ENCODE results near the gene DDX56.

DDX56 gene, protein sequence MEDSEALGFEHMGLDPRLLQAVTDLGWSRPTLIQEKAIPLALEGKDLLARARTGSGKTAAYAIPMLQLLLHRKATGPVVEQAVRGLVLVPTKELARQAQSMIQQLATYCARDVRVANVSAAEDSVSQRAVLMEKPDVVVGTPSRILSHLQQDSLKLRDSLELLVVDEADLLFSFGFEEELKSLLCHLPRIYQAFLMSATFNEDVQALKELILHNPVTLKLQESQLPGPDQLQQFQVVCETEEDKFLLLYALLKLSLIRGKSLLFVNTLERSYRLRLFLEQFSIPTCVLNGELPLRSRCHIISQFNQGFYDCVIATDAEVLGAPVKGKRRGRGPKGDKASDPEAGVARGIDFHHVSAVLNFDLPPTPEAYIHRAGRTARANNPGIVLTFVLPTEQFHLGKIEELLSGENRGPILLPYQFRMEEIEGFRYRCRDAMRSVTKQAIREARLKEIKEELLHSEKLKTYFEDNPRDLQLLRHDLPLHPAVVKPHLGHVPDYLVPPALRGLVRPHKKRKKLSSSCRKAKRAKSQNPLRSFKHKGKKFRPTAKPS

DNA sequence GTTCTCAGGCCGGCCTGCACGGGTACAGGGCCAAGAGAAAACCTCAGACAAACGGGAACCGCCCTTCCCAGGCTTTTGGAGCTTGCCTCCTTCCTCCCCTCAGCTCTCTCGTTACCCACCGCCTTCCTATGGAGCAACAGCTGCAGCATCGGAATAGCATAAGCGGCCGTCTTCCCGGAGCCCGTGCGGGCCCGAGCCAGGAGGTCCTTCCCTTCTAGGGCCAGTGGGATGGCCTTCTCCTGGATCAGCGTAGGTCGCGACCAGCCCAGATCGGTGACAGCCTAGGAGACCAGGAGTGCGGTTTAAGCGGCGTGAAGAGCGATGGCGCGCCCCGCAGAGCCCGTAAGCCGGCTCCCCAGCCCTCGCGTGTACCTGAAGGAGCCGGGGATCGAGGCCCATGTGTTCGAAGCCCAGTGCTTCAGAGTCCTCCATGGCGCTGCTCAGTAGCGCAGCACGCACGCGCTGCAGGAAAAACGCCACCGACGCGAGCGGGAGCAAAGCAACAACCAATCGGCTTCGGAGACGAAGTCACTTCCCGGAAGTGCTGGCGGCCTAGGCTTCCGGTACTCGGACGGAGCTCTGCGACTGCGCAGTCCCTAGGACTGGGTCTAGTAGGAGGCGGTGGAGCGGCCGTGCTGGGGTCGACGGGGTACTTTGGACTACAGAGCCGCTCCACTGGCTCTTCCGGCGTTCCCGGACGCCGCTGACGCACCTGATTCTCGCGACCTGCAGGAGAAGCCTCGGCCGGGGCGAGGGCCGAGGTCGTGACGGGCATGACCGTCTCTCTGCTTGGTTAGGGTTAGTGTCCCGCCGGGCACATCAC lies at the start of gene DDX56:
DDX56 (minus strand) TSS at position 445 of the 823 bp plus-strand sequence; CDS start at position 432, 13 bp downstream.
- DNase-seq (ENCODE audit: low read depth in 2 of 2, low spot score in 1 of 2), result peak; percentile 84 to 86

DNA sequence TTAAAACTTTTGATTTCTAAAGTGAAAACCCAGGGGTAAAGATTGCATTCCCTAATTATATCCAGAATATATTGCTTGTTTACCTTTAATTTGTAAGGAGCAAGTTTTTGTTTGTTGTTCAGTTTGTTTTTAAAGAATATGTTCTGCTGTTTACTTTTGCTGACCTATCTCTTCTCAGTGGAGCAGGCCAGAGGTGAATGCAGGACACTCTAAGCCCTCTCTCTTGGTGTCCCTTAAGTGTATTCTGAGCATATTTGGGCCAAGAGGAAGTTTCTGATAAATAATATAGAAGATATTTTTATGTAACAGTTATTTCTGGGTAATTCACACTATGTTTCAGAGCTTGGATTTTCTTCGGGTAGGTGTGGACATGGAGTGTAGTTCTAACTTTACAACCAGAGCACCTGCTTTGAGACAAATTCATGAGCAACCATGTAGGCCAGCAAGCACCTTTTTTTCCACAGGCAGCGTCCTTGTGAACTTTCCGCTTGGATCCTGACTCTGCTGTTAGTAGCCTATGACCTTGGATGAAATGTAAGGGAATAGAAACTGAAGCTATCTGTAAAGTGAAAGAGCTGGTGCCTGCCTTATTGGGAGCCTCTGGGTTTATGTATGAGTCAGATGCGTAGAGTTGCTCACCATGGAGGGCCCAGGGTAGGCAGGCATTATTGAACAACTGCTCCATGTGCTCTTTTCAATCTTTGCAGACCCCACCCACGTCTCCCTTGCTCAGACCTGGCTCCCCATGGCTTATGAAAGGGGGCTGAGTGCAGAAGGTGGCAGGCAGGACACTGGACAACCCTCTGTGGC lies 48.8 kb upstream of the DDX56 start:
- DNase-seq (ENCODE audit: low read depth in 2 of 2, low spot score in 1 of 2), result no peak

DNA sequence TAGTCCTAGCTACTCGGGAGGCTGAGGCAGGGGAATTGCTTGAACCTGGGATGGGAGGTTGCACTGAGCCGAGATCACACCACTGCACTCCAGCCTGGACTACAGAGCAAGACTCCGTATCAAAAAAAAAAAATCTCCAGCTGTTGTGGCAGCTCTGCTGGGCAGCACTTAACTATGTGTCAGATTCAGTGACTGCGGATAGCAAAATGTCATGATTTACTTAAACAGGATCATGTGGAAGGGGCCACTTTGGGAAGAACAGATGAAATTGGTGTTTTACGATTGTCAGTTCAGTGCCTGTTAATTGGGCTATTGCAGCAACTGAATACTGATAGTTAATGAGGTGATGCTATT lies 48.0 kb upstream of the DDX56 start:
- no peak for DNase-seq (ENCODE audit: low read depth in 2 of 2, low spot score in 1 of 2)

DNA sequence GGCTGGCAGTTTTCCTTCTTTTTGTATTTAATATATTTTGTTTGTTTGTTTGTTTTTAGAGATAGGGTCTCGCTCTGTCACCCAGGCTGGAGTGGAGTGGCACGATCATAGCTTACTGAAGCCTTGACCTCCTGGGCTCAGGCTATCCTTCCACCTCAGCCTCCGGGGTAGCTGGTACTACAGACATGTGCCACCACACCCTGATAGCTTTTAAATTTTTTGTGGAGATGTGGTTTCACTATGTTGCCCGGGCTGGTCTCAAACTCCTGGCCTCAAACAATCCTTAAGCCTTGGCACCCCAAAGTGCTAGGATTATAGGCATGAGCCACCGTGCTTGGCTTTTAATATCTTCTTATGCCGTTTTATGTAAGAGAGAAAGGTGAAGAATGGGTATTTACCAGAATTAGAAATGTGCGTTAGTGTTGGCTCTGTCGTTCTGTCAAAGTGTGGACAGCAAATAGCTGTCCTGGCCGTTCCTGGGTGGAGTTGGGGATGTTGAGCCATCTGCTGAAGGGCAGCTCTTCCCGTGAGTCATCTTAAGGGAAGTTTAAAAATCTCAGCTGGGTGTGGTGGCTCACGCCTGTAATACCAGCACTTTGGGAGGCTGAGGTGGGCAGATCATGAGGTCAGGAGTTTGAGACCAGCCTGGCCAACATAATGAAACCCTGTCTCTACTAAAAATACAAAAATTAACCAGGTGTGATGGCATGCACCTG lies 47.5 kb upstream of the DDX56 start:
- DNase-seq (ENCODE audit: low read depth in 2 of 2, low spot score in 1 of 2), result no peak

DNA sequence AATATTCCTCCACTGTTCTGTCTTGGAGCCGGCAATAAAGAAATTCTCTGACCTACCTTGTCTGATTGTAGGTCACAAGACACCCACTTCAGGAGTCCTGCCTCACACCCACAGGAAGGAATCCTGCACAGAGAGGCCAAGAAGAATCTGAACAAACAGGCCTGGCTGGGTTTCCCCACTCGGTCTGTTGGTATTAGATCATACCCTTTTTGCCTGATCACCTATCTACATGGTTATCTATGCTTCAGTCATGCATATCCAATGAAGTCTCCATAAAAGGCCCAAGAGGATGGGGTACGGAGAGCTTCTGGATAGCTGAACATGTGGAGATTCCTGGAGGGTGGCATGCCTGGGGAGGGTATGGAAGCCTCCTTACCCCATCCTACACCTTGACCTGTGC lies 45.0 kb upstream of the DDX56 start:
- DNase-seq (ENCODE audit: low read depth in 2 of 2, low spot score in 1 of 2), result no peak

DNA sequence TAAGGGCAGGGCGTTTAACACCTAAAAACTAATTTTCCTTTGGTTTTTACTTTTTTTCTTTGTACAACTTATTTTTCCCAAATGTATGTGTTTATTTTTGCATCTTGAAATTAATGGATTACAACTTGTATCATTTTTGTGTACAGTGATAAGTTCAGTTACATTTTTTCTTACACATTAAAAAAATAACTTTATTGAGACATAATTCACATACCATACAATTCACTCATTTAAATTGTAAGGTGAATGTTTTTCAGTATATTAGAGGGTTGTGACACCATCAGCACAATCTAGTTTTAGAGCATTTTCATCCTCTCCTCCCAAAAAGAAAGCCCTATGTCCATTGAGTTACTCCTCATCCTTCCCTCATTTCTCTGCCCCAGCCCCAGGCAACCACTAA lies 44.3 kb upstream of the DDX56 start:
- DNase-seq (ENCODE audit: low read depth in 2 of 2, low spot score in 1 of 2), result no peak

DNA sequence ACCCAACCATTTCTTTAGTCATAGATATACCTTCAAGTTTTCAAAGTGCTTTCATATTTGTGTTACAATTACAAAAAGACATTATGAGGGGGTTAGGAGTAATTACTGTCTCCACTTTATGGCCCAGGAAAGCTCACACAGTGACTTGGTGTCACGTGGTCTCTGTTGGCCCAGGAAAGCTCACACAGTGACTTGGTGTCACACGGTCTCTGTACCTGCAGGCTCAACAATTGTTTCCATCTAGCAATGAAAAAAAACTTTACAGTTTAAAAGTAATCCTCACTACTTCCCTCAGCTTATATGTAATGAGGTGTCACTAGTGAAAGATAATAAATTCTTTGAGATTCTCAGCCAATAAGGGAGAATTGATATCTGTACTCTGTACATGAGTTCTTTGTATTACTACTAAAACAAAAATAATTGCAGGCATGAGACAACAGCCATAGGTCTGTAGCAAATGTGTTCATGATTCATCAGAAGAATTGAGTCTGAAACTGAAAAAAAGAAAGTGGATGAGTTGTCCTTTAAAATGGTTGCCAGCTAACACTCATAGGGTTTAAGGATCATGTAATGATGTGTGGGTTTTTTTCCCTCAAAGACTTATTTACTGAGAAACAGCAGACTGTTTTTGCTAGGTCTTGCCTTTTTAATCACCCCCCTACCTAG lies 43.6 kb upstream of the DDX56 start:
- DNase-seq (ENCODE audit: low read depth in 2 of 2, low spot score in 1 of 2), result no peak

DNA sequence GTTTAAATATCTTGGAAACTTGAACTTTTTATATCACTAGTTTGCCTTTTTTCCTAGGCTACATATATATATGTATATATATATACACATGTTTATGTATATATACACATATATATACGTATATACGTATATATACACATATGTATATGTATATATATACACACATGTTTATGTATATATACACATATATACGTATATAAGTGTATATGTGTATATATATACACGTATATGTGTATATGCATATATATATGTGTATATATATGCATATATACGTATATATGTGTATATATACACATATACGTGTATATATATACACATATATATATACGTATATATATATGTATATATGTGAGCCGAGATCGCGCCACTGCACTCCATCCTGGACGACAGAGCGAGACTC lies 42.8 kb upstream of the DDX56 start:
- no peak for DNase-seq (ENCODE audit: low read depth in 2 of 2, low spot score in 1 of 2)

DNA sequence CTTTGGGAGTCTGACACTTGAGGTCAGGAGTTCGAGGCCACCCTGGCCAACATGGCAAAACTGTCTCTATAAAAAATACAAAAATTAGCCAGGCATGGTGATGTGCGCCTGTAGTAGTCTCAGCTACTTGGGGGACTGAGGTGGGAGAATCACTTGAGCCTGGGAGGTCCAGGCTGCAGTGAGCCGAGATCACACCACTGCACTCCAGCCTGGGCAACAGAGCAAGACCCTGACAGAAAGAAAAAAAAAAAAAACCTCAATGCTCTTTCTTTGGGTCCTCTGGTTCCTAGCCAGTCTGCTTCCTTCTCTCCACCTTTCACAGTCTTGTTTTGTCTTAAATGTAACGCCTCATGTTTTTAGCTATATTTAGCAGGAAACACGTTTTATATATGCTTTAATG lies 42.1 kb upstream of the DDX56 start:
- DNase-seq (ENCODE audit: low read depth in 2 of 2, low spot score in 1 of 2), result no peak

DNA sequence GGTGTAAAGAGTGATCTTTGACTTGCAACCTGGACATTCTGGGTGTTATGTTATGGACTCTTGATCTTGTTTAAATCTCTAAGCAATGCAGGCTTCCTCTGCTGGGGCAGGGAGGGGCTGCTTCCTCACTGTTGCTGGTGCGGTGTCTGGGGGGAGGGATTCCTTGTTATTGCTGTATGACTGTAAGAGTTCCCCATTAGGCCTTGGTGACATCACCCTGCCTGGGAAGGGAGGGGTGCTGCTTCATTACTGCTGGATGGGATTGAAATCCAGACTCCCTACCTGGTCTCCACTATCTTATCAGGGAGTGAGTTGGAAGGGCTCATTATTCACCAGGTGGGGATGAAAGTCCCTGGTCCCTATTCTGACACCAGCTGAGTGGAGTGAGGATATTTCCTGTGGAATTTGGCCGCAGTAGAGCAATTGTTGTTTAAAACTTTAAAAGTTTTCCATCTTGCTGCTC lies 41.5 kb upstream of the DDX56 start:
- no peak for DNase-seq (ENCODE audit: low read depth in 2 of 2, low spot score in 1 of 2)

DNA sequence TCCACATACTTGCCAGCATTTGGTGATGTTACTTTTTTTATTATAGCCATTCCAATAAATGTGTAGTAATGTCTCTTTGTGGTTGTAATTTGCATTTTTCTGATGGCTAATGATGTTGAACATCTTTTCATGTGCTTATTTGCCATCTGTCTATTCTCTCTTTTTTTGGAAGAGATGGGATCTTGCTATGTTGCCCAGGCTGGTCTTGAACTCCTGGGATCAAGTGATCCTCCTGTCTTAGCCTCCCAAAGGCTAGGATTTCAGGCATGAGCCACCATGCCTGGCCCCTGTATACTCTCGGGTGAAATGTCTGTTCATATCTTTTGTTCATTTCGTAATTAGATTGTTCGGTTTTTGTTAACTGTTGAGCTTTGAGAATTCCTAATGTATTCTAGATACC lies 36.1 kb upstream of the DDX56 start:
- DNase-seq (ENCODE audit: low read depth in 2 of 2, low spot score in 1 of 2), result no peak

DNA sequence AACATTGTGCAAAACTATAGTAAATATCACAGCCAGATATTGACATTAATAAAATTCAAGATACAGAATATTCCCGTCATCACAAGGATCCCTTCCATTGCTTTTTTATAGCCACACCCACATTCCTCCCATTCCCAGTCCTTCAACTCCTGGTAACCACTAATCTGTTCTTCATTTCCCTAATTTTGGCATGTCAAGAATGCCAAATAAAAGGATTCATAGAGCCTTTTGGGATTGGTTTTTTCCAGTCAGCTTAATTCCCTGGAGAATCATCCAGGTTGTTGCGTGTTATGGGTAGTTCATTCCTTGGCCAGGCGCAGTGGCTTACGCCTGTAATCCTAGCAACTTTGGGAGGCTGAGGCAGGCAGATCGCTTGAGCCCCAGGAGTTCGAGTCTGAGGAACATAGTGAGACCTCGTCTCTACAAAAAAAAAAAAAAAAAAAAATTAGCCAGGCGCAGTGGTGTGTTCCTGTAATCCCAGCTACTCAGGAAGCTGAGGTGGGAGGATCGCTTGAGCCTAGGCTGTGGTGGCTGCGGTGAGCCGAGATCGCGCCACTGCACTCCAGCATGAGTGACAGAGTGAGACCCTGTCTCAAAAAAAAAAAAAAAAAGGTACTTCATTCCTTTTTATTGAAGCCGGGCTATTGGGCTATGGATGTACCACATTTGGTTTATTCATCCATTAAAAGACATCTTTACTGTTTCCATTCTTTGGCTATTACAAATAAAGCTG lies 35.4 kb upstream of the DDX56 start:
- no peak for DNase-seq (ENCODE audit: low read depth in 2 of 2, low spot score in 1 of 2)

DNA sequence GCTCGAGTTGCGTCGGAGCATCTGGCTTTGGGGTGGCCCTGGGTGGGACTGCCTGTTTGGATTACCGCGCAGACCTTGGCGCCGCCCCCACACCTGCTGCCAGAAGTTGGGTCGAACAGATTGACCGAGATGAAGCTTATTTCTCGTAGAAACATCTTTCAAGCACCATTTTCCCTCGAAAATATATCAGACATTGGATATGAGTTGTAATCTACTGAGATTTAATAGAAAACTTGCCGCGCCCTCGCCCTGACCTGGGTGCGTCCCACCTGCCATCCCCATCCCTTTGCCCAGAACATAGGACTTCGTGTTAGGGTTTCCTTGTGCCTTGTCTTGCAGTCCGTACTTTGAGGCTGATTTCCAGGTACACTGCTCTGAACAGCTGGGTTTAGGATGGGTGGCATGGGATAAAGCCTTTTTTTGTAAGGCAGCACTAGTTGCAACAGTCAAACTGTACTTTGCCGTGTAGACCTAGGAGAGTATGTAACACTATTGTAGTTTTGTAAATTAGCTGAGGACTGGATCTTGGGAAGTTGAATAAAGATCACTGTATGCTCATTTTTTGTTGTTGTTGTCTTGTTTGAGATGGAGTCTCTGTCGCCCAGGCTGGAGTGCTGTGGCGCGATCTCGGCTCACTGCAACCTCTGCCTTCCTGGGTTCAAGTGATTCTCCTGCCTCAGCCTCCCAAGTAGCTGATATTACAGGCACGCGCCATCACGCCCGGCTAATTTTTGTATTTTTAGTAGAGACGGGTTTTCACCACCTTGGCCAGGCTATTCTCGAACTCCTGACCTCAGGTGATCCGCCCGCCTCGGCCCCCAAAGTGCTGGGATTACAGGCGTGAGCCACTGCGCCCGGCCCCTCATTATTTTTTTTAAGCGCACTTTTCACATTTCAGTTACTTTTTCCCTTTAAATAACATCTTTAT lies 33.7 kb upstream of the DDX56 start:
- DNase-seq (ENCODE audit: low read depth in 2 of 2, low spot score in 1 of 2), result no peak

DNA sequence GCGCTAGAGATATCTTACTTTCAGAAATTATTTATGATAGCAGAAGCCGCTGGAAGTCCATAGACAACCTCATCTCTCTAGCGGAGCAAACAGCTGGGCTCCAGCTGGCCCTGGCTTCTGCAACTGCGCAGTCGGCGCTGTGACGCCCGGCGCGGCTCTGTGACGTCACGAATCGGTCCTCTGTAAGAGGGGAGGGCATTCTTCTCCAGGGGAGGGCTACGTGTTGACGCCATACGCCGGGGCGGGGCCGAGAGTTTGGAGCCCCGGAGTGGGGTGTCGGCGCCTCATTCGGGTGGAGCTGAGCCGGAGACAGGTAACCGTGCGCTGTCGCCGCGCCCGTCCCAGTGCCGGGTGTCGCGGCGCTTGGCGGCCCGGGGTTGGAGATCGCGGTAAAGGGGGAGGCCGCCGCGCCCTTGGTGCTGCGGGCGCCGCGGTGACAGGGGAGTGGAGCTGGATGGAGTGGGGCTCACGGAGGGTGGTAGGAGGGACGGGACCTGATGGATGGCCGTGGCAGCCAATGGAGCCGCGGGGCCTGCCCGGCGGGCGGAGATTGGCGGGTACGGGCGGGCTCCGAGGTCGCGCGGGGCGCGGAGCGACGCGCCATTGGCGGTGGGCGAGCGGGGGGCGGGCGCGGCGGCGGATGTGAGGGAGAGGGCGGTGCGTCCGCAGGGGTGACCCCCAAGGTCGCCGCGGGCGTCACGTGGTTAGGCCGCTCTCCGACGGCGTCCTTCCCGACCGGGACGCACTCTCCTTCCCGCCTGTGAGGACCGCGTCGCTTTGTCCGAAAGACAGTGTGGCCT lies 32.8 kb upstream of the DDX56 start, which contains the start of gene OGDH:
OGDH (plus strand) TSS at position 287 of the 800 bp plus-strand sequence. CDS start 17,717 bp downstream, outside the sequence.
- peak; percentile 97 to 99 for DNase-seq (ENCODE audit: low read depth in 2 of 2, low spot score in 1 of 2)

DNA sequence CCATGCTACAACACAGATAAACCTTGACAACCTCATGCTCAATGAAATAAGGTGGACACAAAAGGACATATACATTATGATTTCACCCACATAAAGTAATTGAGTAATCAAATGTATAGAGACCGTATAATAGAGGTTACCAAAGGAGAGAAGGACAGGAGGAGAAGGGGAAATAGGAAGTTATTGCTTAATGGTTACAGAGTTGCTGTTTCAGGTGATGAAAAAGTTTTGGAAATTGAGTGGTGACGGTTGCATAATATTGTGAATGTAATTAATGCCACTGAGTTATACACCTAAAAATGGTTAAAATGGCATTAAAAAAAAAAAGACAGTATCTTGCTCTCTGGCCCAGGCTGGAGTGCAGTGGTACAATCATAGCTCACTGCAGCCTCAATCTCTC lies 31.2 kb upstream of the DDX56 start:
- DNase-seq (ENCODE audit: low read depth in 2 of 2, low spot score in 1 of 2), result no peak

DNA sequence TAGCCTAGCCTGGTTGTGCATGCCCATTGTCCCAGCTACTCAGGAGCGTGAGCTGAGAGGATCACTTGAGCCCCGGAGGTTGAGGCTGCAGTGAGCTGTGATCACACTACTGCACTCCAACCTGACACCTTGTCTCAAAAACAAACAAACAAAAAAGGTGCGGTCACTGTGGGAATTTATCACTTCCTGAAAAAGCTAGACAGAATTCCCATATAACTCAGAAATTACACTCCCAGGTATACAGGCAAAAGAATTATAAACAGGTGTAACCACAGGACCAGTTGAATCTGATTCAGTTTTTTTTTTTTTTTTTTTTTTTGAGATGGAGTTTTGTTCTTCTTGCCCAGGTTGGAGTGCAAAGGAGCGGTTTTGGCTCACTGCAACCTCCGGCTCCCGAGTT lies 29.5 kb upstream of the DDX56 start:
- no peak for DNase-seq (ENCODE audit: low read depth in 2 of 2, low spot score in 1 of 2)

DNA sequence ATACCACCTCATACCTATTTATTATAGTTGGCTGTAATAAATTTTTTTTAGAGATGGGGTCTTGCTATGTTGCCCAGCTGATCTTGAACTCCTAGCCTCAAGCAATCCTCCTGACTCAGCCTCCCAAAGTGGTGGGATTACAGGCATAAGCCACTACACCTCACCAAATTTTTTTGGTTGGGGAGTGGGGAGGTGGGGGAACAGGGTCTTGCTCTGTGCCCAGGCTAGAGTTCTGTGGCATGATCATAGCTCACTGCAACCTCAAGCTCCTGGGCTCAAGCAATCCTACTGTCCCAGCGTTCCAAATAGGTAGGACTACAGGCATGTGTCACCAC lies 28.8 kb upstream of the DDX56 start:
- no peak for DNase-seq (ENCODE audit: low read depth in 2 of 2, low spot score in 1 of 2)

All from stimulated activated CD8-positive, alpha-beta memory T cell treated with anti-CD3 and anti-CD28 coated beads, Interleukin-4, amount 100 ng/mL, for 4 hours (primary cell).